HG03342 (cell line): ENCODE measurements around the gene EFNA2.

Source experiments
- ATAC-seq: cut with Tn5 transposase; IDR thresholded peaks from one replicate; pipeline ENCODE4 v1.9.1; 2021; ENCODE audit warnings: mild to moderate bottlenecking, moderate library complexity; ENCODE audit not compliant: unreplicated experiment

Gene EFNA2

DNA sequence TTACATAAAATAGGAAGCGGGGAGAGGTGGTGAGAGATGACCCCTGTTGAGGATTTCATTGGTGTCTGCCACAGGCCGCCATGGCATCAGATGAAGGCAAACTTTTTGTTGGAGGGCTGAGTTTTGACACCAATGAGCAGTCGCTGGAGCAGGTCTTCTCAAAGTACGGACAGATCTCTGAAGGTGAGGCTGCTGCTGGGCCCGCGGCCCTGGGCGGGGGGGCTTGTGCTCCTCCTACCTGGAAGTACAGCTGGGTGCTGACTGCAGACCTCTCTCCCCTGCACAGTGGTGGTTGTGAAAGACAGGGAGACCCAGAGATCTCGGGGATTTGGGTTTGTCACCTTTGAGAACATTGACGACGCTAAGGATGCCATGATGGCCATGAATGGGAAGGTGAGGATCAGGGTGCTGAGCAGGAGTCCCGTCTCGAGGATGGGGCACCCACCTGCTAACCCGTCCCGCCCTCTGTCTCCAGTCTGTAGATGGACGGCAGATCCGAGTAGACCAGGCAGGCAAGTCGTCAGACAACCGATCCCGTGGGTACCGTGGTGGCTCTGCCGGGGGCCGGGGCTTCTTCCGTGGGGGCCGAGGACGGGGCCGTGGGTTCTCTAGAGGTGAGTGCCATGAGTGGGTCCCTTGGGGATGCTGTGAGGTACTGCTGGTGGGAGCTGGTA lies 14.7 kb upstream of the EFNA2 start:
- no peak for ATAC-seq

- no peak for ATAC-seq
Measured at GRCh38 chr19:1271528-1272422, 13.9 kb upstream of the EFNA2 start.

- ATAC-seq: no peak
Measured at GRCh38 chr19:1272423-1273262, 13.0 kb upstream of the EFNA2 start.

- ATAC-seq: no peak
Measured at GRCh38 chr19:1273263-1274041, 12.2 kb upstream of the EFNA2 start.

DNA sequence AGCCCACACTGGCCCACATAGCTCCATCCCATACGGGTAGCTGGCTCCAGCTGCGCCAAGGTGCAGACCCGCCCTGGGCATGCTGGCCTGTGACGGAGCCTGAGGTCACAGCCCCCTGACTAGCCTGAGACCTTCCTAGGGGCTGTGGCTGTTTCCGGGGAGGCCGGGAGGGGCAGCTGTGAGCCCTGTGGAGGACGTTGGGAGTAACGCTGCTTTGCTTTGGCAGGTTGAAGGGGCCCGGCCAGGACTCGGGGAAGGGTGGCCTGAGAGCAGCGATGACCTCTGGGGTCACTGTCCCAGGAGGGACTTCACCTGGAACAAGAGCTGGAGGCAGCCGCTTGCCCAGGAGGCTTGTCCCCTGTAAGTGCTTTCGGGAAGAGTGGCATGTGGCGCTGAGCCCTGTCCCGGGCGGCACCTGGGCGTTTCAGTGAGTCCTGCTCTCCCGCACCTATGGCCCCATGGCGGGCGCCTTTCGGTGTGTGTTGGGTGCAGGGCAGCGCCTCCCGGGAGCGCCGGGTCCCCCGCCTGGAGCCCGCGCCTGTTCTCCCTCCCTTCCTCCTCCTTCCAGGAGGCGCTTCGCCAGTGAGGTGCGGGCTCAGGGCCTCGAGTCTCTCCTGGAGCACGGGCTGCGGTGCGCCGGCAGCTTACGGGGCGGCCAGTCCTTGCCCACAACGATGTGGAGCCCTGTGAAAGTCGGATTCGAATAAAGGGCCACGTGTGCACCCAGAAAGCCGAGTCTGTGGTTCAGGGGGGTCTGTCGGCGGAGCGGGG lies 11.4 kb upstream of the EFNA2 start:
- no peak for ATAC-seq

DNA sequence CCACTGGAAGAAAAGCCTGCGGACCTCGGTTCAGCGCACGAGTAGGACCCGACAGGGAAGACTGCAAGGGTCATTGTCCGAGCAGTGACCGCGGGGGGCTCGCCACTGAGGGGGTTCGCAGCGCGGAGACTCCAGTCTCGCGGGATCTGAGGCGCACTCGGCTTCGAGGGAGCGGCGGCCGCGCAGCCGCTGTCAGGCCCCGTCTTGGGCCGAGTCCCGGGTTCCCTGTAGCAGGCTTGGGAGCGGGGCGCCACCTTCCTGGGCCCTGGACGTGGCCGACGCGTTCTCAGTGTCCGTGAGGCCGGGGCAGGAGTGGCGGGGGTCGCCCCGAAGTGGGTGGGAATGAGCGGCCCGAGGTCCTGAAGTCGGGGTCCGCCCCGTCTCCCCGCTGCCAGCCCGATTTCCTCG lies 10.8 kb upstream of the EFNA2 start:
- ATAC-seq: no peak

- ATAC-seq: peak; percentile 63
Measured at GRCh38 chr19:1275260-1275975, 10.3 kb upstream of the EFNA2 start, which contains the start of gene FAM174C. Gene FAM174C (plus strand): TSS chr19:1275530. CDS start chr19:1275550, 20 bp downstream.

DNA sequence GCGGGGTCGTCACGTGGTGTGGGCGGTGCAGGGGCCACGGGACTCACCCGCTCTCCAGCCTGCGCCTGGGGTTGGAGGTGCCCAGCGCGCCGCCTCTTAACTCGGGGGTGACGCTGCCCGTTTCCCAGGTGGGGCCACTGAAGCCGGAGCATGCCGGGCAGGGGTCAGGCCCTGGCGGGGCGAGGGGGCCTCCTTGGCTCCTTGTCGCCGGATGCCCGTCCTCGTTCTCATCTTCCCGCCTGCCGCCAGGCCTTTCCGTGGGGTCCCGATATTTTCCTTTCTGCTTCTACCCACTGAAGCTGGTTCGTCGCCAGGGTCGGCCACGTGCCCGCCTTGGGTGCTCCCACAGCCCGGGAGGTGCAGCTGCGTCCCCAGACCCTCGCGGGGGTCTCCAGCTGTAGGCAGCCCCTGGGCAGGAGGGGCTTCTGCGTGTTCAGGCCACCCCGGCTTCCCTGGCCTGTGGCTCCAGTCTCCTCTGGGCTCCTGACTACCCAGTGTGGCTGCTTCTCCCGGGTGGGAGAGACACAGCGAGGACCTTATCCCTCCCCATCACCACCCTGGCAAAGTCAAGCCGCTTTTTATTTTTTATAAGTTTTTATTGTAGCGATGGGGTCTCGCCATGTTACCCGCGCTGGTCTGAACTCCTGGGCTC lies 9.6 kb upstream of the EFNA2 start:
- no peak for ATAC-seq

GRCh38 chr19:1276628-1277022 lies 9.0 kb upstream of the EFNA2 start:
- no peak for ATAC-seq

DNA sequence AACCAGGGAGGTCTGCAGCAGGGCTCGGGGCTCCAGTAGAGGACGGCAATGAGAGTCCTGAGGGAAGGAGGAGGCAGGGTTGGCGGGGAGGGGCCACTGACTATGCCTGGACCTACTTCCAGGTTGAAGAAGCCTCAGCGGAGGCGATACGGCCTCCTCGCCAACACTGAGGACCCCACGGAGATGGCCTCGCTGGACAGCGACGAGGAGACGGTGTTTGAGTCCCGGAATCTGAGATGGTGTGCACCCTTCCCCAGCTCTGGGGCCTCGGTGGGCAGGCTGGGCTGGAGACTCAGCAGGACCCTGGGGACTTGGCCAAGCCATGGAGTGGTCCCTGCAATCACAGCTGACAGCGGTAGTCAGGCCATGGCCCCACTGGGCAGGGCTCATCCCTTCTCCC lies 8.6 kb upstream of the EFNA2 start:
- no peak for ATAC-seq

DNA sequence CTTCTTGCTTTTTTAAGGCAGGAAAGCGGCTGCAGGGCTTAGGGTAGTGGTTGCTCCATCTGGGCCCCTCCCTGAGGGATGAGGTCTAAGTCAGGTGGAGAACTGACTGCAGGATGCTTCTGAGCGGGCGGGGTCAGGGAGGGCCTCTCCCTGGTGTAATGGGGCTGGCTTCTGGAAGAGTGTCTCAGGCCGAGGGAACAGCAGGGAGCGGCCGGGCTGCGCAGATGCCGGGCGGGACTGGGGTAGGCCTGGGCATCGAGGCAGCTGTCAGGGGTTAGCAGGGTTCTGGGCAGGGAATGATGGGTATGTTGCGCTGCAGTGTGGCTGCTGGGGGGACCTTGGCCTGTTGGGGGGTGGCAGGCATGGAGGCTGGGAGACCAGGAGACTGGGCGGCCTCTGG lies 7.6 kb upstream of the EFNA2 start:
- no peak for ATAC-seq

DNA sequence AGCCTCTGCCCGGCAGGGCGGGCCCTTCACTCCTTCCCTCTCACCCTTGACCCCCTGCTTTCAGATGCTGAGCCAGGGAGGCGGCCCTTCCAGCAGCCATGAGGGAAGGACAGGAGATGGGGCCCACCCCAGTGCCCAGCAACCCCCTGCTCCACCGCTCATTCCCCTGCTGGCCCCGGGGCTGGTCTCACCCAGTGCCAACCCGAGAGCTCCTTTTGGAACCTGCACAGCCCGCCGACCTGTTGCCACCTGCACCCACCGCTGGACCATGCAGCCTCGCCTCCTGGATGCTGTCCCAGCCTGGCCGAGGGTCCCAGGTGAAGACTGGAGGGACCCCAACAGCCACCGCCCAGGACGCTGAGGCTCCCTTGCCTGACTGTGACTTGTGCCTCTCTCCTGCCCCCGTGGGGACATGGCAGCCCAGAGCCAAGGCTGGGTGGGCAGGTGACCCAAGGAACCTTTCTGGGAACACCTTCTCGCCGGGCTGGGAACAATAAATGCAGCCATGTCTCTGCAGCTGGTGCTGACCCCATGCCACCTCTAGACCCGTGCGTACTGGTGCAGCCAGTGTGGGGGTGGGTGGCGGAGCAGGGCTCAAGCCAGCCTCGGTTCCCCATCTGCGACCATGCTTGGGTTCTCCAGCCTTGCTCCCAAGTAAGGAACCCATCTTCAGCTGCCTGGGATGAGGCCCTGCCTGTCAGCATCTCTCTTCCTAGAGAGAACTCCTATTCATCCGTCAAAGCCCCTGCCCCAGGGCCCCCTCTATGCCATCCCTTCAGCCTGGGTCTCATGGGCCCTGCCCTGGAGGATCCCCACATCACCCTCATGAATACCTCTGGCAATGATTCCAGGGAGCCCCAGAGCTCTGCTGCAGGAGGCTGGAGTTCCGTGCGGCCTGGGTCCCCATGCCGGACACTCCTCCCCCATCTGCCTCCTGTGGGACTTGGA lies 6.7 kb upstream of the EFNA2 start:
- no peak for ATAC-seq

- no peak for ATAC-seq
Measured at GRCh38 chr19:1279782-1280341, 5.8 kb upstream of the EFNA2 start.

DNA sequence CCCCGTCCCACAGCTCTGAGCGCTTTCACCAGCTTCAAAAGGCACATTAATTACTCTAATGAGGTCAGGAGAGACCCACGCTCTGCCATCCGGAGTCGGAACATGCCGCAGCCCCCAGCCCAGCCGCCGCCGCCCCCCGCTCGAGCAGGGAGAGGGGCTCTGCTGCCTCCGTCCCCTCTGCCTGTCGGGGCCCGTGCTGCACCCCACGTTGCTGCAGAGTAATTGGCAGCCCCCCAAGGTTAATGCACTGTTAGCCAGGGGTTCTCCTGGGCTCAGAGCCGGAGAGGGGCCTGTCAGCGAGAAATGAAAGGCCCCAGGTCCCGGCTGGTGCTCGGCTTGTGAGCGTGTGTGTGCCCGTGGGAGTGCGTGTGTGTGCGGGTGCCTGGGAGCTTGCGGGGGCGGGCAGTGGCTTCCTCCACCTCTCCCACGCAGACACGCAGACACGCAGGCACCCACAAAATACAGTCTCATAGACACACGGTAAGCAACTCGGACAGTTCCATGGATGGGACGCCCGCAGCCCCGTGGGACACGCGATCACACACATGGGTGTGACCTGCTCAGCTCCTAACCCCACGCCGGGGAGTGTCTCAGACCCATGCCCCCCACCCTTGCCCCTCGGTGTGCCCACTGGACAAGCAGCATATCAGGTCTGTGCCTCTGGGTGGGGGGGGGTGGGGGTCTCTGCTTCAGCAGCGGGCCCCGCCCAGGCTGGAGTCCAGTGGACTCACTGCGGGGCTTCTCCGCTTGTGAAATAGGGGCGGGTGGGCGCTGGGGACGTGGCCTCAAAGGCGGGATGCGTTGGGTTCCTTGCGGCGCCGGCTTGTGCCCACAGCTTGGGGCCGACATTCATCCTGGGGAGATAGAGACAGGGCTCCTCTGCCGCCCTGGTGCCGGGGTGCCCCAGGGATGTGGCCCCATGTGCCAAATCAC lies 4.8 kb upstream of the EFNA2 start:
- ATAC-seq: no peak

- no peak for ATAC-seq
Measured at GRCh38 chr19:1281569-1282287, 3.9 kb upstream of the EFNA2 start.
